ENCODE data around the gene TFDP1.
"Not testable (repeated sequence)": the region's sequence is repeated elsewhere in the genome, so short reads cannot be mapped to it uniquely, and the experiment has no call there.

Gene TFDP1

DNA sequence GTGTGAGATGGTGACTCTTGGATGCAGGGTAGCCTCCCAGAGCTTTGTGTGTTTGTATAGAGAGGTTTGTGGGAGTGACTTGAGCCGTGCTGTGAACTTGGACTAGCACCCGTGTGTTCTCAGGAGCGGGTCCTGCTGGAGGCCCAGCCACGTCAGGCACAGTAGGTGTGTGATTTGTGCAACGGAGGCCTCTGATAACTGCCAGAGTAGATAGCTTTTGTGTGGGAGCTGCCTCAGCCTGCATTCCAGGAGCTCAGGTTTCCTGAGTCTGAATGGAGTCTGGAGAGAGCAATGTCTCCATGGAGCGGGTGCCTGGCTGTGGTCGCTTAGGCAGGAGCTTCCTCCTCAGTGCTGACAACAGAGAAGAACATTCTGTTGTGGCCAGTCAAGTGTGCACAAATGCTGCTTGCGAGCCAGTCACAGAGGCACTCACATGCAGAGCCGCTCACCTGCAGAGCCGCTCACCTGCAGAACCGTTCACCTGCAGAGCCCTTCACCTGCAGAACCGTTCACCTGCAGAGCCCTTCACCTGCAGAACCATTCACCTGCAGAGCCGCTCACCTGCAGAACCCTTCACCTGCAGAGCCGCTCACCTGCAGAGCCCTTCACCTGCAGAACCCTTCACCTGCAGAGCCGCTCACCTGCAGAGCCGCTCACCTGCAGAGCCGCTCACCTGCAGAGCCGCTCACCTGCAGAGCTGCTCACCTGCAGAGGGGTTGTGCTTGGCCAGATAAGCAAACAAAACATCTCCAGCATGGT is 32.6 kb downstream of the TFDP1 start:
- no peak for DNase-seq (ENCODE audit: low read depth in 1 of 2, low spot score in 1 of 2)

DNA sequence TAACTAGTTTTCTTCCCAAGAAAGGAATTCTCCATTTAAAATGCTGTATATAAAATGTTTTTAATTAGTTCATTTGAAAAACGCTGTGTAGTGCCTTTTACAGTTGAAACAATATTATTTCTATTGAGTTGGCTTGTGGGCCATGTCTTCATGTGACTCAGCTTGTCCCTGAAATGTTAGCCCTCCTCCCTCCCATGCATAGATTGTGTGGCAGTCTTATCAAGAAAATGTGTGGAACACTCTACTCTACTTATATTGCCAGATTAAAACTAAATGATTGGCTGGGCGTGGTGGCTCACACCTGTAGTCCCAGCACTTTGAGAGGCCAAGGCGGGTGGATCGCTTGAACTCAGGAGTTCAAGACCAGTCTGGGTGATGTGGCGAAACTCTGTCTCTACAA is 33.4 kb downstream of the TFDP1 start:
- no peak for DNase-seq (ENCODE audit: low read depth in 1 of 2, low spot score in 1 of 2)

DNA sequence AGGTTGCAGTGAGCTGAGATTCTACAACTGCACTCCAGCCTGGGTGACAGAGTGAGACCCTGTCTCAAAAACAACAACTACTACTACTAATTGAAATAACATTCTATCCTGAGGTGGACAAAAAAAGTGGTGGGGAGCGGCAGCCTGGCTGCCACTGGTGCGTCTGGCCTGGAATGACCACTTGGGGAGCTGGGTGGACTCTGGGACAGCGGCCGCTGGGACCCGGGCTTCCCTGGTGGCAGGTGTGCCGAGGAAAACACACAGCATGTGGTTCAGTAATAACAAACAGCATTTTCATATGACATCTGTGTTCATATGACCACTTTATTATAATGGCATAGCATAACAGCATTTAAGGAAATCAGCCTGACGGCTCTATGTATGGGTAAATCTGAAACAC is 33.9 kb downstream of the TFDP1 start:
- no peak for DNase-seq (ENCODE audit: low read depth in 1 of 2, low spot score in 1 of 2)

DNA sequence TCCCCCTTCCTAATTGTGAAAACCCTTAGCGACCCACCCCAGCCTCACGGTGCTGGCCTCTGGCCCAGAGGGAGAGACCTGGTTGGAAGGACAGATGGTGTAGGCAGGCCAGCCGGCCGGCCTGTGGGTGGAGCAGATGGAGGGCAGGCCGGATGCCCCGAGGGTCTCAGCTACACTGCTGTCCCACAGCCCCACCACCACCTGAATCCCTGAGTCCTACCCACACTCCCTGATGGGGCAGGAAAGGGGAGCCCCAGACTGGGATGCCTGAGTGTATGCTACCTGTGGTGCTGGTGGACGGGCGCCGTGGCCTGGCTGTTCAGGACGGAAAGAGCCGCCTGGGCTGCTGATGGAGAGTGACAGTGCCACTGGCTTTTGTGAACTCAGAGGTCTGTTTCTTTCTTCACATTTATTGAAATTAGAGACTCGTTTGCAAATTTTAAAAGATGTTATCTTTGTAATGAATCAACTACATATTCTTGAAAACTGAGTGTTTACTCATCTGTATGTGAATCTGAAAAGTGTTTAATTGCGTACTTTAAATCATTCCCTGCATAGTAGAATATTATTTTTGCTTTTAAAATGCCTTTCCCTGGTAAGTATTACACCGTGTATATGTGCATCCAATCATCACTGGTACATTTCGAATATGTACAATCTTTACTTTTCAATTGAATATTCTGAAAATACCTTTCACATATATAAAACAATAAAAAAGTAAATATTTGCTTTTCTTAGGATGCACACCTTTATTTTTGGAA is 35.7 kb downstream of the TFDP1 start:
- no peak for DNase-seq (ENCODE audit: low read depth in 1 of 2, low spot score in 1 of 2)

DNA sequence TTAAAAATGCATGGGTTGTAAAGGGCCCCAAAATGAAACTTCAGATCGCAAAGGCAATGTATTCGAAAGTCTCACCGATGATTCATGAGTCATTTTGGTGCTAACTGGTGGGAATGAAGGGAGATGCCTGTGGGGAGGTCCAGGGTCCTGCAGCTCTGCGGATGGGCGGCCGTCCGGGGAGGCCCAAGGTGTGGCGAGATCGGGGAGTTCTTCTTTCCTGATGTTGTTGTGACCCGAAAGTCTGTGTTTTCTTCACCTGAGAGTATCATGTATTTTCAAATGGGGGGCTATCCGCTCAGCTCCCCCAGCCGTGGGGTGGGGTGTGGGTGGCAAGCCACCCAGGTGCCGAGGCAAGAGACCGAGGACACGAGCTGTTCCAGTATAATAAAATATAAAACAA is 36.5 kb downstream of the TFDP1 start:
- no peak for DNase-seq (ENCODE audit: low read depth in 1 of 2, low spot score in 1 of 2)

DNA sequence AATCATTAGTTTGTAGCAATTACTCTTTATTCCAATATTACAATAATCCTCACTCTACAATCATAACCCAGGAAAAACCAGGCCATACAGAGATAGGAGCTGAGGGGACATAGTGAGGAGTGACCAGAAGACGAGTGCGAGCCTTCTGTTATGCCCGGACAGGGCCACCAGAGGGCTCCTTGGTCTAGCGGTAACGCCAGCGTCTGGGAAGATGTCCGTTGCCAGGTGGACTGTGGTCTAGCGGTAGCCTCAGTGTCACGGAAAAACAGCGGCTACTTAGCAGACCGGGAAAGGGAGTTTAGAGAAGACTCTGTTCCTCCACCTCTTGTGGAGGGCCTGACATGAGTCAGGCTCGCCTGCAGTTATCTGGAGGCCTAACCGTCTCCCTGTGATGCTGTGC is 36.9 kb downstream of the TFDP1 start:
- DNase-seq (ENCODE audit: low read depth in 1 of 2, low spot score in 1 of 2), result not testable (repeated sequence)

DNA sequence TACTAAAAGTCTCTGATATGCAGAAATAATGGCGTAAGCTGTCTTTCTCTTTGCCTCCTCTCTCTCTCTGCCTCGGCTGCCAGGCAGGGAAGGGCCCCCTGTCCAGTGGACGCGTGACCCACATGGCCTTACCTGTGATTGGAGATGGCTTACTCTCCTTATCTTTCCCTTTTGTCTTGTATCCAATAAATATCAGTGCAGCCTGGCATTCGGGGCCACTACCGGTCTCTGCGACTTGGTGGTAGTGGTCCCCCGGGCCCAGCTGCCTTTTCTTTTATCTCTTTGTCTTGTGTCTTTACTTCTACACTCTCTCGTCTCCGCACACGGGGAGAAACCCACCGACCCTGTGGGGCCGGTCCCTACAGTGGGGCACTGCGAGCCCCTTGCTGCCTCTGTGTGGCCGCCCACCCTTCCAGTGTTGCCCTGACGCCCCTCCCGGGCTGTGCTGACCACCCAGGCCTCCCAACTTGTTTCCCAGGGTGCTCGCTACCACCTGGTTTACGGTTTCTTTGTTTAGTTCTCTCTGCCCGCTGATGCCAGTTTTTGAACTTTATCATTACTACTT is 37.5 kb downstream of the TFDP1 start:
- DNase-seq (ENCODE audit: low read depth in 1 of 2, low spot score in 1 of 2), result not testable (repeated sequence)

DNA sequence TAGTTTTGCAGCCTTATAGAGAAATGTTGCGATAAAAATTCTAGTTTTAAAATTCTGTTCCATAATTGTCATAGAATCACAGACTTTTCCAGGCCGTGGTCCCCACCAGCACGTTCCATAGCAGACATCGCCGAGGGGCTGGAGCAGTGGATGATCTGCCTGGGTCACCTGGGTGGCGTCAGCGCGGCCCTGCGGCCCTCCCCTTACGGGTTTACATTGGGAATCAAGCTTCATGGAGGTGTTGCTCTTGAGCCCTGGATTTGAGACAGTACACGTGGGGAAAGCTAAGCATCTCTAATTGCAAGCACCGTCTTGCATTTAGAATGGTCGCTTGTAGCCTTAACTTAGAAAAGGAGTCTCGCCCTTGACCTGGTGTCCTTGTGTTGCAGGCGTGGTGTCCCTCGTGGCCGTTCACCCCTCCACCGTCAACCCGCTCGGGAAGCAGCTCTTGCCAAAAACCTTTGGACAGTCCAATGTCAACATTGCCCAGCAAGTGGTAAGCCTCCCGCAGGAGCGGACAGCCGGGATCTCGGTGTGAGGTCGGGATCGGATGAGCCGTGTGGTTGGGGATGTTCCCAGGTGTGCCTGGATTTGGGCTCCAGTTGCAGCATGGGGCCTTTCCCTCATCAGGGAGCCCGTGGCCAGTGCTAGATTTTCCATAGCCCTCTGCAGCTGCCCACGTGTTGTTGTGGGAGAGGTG is 38.4 kb downstream of the TFDP1 start:
- no peak for DNase-seq (ENCODE audit: low read depth in 1 of 2, low spot score in 1 of 2)

DNA sequence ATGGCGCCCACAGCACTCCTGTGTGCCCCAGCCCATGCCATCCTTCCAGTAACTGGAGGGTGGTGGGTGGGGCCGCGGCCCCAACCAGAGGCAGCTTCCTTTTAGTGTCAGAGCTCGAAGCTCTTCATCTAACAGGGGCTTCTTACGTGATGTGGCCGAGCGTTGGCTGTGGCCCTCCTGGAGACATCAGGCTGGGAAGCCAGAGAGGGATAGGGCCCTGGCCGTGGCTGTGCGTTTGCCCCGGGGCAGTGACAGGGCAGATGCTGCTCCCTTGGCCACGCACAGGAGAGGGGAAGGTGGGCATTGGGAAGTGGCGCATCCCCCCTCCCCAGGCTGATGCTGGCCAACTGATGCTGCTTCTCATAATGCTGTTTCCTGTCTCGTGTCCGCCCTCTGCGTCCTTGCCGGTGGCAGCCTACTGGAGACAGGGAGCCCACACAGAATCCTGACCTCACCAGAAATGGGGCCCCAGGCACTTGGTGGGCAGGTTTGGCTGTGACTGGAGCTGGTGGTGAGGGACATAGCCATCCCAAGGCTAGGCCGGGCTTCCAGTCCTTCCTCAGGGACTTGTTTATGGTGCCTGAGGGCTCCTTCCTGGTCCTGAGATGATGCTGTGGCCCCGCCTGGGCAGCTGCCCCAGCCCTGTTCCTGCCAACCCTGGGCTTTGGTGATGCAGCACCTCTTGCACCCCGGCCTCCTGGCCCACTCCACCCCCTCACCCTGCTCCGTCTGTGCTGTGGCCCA is 39.1 kb downstream of the TFDP1 start:
- no peak for DNase-seq (ENCODE audit: low read depth in 1 of 2, low spot score in 1 of 2)

DNA sequence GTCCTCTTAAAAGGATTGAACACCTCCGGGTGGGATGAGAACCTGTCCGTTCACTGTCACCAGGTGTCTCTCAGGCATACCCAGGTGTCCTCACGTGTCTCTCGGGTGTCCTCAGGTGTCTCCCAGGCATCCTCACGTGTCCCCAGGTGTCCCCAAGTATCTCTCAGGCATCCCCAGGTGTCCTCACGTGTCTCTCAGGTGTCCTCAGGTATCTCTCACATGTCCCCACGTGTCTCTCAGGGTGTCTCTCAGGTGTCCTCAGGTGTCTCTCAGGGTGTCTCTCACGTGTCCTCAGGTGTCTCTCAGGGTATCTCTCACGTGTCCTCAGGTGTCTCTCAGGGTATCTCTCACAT is 39.7 kb downstream of the TFDP1 start:
- DNase-seq (ENCODE audit: low read depth in 1 of 2, low spot score in 1 of 2), result no peak

DNA sequence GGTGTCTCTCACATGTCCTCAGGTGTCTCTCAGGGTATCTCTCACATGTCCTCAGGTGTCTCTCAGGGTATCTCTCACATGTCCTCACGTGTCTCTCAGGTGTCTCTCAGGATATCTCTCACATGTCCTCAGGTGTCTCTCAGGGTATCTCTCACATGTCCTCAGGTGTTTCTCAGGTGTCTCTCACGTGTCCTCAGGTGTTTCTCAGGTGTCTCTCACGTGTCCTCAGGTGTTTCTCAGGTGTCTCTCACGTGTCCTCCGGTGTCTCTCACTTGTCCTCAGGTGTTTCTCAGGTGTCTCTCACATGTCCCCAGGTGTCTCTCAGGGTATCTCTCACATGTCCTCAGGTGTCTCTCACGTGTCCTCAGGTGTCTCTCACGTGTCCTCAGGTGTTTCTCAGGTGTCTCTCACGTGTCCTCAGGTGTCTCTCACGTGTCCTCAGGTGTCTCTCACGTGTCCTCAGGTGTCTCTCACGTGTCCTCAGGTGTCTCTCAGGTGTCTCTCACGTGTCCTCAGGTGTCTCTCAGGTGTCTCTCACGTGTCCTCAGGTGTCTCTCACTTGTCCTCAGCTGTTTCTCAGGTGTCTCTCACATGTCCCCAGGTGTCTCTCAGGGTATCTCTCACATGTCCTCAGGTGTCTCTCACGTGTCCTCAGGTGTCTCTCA is 40.2 kb downstream of the TFDP1 start:
- not testable (repeated sequence) for DNase-seq (ENCODE audit: low read depth in 1 of 2, low spot score in 1 of 2)

DNA sequence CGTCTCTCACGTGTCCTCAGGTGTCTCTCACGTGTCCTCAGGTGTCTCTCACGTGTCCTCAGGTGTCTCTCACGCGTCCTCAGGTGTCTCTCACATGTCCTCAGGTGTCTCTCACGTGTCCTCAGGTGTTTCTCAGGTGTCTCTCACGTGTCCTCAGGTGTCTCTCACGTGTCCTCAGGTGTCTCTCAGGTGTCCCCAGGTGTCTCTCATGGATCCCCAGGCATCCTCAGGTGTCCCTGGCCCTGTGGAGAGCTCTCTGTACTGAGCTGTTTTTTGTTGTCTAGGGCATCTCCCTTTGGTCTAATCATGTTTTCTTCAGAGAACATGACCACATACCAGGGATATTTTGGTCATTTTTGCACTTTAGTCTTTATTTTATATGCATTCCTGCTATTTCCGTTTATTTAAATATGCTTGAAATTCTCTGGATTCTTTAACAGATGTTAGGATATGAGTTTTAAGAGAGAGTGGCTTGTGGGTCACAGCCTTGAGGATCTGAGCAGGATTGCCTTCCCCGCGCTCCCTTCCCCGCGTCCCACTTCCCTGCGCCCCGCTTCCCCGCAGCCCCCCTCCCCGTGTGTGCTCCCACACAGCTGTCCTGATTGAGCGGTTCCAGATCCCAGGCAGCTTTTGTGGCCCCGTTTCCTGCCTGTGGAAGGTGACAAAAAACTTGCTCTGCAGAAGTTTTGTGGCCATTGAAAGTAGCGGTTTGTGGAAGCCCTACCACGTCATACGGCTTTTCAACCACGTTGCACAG is 41.6 kb downstream of the TFDP1 start:
- DNase-seq (ENCODE audit: low read depth in 1 of 2, low spot score in 1 of 2), result no peak

DNA sequence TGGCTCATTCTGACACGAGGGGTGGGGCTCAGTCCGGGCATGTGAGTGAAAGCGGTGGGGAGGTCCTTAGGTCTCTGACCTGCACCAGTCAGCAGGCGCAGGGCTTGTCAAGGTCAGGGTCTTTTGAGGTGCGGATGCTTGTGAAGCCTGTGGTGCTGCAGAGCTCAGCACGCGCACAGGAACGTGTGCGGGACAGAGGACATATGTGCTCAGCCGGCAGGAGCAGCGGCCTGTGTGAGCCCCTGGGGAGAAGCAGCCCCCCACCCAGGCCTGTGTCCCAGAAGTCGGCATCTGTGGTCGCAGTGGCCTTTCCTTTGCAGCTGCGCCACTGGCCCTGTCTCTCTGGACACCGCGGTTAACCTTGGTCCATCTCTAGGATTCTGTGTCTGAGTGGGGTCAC is 42.6 kb downstream of the TFDP1 start:
- no peak for DNase-seq (ENCODE audit: low read depth in 1 of 2, low spot score in 1 of 2)

DNA sequence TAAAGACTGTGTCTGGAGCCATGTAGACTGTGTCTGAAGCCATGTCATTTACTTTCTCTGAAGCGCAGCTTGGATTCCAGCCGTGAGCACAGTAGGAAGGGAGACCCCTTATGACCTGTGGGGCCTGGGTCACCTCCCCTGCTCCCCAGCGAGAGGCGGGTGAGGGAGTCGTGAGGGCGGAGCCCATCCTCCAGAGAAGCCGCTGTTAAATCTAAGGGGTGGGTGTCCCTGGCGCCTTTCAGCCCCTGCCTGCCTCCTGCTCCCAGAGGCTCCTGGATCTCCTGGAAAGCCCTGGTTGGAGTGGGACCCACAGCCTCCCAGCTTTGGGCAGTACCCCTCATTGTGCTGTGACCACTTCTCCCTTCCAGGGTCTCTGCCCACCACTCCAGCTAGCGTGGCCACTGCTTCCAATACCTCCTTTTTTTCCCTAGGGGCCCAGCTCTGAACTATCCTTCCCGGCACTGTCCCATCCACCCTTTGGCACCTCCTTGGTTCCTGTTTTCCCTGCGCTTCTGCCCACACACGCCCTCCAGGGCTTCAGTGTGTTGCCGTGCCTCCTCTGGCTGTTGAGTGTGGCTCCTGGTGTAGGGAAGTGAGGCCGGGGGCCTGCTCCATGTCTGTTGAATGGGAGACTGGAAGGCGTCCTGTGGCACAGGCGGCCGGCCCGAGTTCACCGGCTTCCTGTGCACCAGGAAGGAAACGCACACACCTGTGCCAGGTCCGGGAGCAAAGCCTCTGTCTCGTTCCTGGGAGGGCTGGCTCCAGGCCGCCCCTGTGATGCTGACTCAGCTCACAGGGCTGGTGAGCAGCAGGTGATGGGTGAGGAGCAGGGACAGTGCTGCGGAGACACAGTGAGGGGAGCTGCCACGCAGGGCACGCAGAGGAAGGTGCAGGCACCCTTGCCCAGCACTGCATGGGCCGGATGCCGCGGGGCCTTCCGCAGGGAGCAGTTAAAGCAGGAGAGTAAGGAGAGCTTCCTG is 44.0 kb downstream of the TFDP1 start:
- no peak for DNase-seq (ENCODE audit: low read depth in 1 of 2, low spot score in 1 of 2)

DNA sequence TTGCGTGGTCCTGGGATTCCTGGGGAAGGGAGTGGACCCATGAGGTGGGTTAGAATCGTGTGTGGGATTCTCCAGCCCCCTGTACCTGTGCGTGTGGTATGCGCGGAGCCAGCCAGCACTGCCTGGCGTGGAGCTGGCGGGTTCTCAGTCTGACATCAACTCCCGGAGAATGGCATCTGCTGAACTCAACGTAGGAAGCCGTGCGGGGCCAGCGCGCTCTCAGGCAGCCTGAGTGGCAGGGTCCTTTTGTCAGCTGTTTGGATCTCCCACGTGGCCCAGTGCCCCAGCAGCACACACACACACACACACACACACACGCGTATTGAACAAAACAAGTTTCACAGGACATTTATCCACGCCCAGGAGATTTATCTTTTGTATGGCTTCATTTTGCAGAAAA is 45.3 kb downstream of the TFDP1 start:
- no peak for DNase-seq (ENCODE audit: low read depth in 1 of 2, low spot score in 1 of 2)

DNA sequence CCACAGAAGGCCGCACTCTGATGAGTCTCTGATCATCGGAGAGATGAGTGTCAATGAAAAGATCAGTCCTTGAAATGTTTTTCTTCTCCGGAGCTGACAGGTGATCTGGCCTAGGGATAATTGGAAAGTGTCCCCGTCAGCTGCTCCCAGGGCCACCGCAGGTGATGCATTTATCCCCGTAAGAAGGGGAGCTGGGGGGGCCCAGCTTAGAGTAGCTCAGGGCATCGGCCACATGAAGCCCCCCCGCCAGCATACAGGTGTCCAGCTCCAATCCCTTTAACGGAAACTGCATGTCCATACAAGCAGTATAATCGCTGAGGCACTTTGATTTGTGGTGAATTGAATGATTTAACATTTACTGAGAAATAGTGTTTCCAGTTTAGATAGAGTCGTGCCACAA is 45.7 kb downstream of the TFDP1 start:
- no peak for DNase-seq (ENCODE audit: low read depth in 1 of 2, low spot score in 1 of 2)

DNA sequence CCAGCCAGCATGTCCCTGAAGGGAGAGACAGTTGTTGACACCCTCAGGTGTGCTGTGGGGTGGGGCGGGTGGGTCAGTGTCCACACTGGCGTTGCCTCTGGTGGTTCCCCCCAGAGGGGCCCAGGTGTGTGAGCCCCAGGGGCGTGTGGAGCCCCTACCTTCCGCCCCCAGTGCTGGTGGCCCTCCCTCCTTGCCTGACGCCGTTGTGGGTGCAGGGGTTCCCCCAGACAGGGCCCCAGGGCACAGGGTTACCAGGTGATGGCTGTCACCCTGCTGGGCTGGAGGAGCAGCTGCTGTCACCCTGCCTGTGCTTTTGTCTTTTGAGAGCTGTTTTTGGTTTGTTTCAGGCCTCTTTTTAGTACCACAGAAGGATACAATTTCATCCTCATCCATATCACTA is 46.3 kb downstream of the TFDP1 start:
- DNase-seq (ENCODE audit: low read depth in 1 of 2, low spot score in 1 of 2), result no peak

DNA sequence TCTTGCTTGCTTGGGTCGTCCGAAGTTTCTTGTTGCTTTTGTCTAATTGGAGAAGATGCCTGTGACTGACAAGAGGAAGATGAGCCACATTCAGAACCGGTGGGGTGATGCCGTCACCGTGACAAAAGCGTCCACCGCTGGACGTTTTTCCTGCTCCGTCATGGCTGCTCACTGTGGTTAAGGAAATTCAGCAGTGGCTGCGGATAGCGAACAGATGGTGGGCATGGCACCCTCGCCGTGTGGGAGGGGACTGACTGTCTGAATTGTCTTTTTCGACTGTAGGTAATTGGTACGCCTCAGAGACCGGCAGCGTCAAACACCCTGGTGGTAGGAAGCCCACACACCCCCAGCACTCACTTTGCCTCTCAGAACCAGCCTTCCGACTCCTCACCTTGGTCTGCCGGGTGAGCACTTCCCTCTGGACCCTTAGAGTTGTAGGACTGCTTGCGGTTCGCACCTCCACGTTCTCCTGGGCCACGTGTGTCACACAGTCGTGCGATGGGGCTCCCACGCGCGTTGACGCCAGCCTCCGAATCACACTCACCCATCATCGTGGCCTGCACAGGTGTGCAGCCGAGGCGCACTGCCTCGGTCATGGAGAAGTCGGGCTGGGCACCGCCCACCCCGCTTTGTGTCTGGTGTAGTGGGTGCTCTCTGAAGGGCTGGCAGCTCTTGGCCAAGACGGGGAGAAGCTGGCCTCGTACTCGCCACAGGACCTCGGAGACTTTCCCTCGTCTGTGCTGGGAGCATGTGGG is 47.0 kb downstream of the TFDP1 start:
- DNase-seq (ENCODE audit: low read depth in 1 of 2, low spot score in 1 of 2), result no peak
